ENCODE data around the gene ZNF681.
"Not testable (repeated sequence)": the region's sequence is repeated elsewhere in the genome, so short reads cannot be mapped to it uniquely, and the experiment has no call there.

ZNF681 gene

GRCh38 chr19:23787106-23787505, 28.4 kb upstream of the ZNF681 start:
- H3K4me3 ChIP-seq (replicated peaks; ENCODE audit: low read depth, low read length): no peak overlapping the region
- no peak for TF ChIP-seq CTCF (IDR thresholded peaks at IDR 0.05; ENCODE audit: low read depth, low read length, missing control alignments)
- no peak for DNase-seq (ENCODE audit: extremely low read depth, low read depth)

- DNase-seq (ENCODE audit: extremely low read depth, low read depth): no peak
- no peak overlapping the region for H3K4me3 ChIP-seq (replicated peaks; ENCODE audit: low read depth, low read length)
- TF ChIP-seq CTCF (IDR thresholded peaks at IDR 0.05; ENCODE audit: low read depth, low read length, missing control alignments): no peak
Measured at GRCh38 chr19:23785982-23786381, 27.3 kb upstream of the ZNF681 start.

GRCh38 chr19:23784274-23784673, 25.6 kb upstream of the ZNF681 start:
- no peak for DNase-seq (ENCODE audit: extremely low read depth, low read depth)
- H3K4me3 ChIP-seq (replicated peaks; ENCODE audit: low read depth, low read length): no peak overlapping the region
- no peak for TF ChIP-seq CTCF (IDR thresholded peaks at IDR 0.05; ENCODE audit: low read depth, low read length, missing control alignments)

GRCh38 chr19:23783636-23784035, 24.9 kb upstream of the ZNF681 start:
- no peak for DNase-seq (ENCODE audit: extremely low read depth, low read depth)
- no peak for TF ChIP-seq CTCF (IDR thresholded peaks at IDR 0.05; ENCODE audit: low read depth, low read length, missing control alignments)

GRCh38 chr19:23779645-23780044, 21.0 kb upstream of the ZNF681 start:
- no peak for TF ChIP-seq CTCF (IDR thresholded peaks at IDR 0.05; ENCODE audit: low read depth, low read length, missing control alignments)
- no peak for DNase-seq (ENCODE audit: extremely low read depth, low read depth)
- no peak overlapping the region for H3K4me3 ChIP-seq (replicated peaks; ENCODE audit: low read depth, low read length)

More at GRCh38 chr19:23783636-23784035, 24.9 kb upstream of the ZNF681 start:
- no peak overlapping the region for H3K4me3 ChIP-seq (replicated peaks; ENCODE audit: low read depth, low read length)

GRCh38 chr19:23778566-23778965, 19.9 kb upstream of the ZNF681 start:
- DNase-seq (ENCODE audit: extremely low read depth, low read depth): no peak
- H3K4me3 ChIP-seq (replicated peaks; ENCODE audit: low read depth, low read length): no peak overlapping the region
- TF ChIP-seq CTCF (IDR thresholded peaks at IDR 0.05; ENCODE audit: low read depth, low read length, missing control alignments): no peak

- DNase-seq (ENCODE audit: extremely low read depth, low read depth); H3K4me3 ChIP-seq (replicated peaks; ENCODE audit: low read depth, low read length): not testable (repeated sequence)
Measured at GRCh38 chr19:23778036-23778435, 19.3 kb upstream of the ZNF681 start.

All from HFF-Myc (cell line).